ENCODE data around the gene CDK2AP2.

The CDK2AP2 gene

GRCh38 chr11:67503119-67504004, 4.6 kb downstream of the CDK2AP2 start:
- DNase-seq (ENCODE audit: low read depth): no peak

- DNase-seq (ENCODE audit: low read depth): no peak
Observed at GRCh38 chr11:67502328-67502979, 5.5 kb downstream of the CDK2AP2 start.

- DNase-seq (ENCODE audit: low read depth): no peak
Observed at GRCh38 chr11:67501854-67502253, 6.1 kb downstream of the CDK2AP2 start.

GRCh38 chr11:67500831-67501715, 6.9 kb downstream of the CDK2AP2 start:
- DNase-seq (ENCODE audit: low read depth): no peak

GRCh38 chr11:67500484-67500821, 7.5 kb downstream of the CDK2AP2 start:
- DNase-seq (ENCODE audit: low read depth): no peak

GRCh38 chr11:67499808-67500483, 8.0 kb downstream of the CDK2AP2 start:
- no peak for DNase-seq (ENCODE audit: low read depth)

- no peak for DNase-seq (ENCODE audit: low read depth)
Observed at GRCh38 chr11:67498544-67498972, 9.4 kb downstream of the CDK2AP2 start.

- no peak for DNase-seq (ENCODE audit: low read depth)
Observed at GRCh38 chr11:67497656-67498291, 10.2 kb downstream of the CDK2AP2 start.

GRCh38 chr11:67496113-67496512, 11.8 kb downstream of the CDK2AP2 start:
- DNase-seq (ENCODE audit: low read depth): no peak

GRCh38 chr11:67495234-67496005, 12.5 kb downstream of the CDK2AP2 start:
- no peak for DNase-seq (ENCODE audit: low read depth)

- no peak for DNase-seq (ENCODE audit: low read depth)
Observed at GRCh38 chr11:67494371-67495233, 13.4 kb downstream of the CDK2AP2 start.

GRCh38 chr11:67493548-67494370, 14.2 kb downstream of the CDK2AP2 start:
- no peak for DNase-seq (ENCODE audit: low read depth)

GRCh38 chr11:67492801-67493547, 15.0 kb downstream of the CDK2AP2 start:
- DNase-seq (ENCODE audit: low read depth): no peak

GRCh38 chr11:67492069-67492727, 15.8 kb downstream of the CDK2AP2 start:
- no peak for DNase-seq (ENCODE audit: low read depth)

- no peak for DNase-seq (ENCODE audit: low read depth)
Observed at GRCh38 chr11:67491276-67492068, 16.5 kb downstream of the CDK2AP2 start.

- no peak for DNase-seq (ENCODE audit: low read depth)
Observed at GRCh38 chr11:67490727-67491065, 17.3 kb downstream of the CDK2AP2 start.
